Neural cell (in vitro differentiated cells): ENCODE measurements around the gene BMP2.

Experiments used
- EP300 ChIP-seq: fragments of 450-650 bp; conservative IDR thresholded peaks from 2 replicates; pipeline ENCODE4 v1.6.1; 2014; ENCODE audit warnings: antibody characterized with exemption, mild to moderate bottlenecking, moderate library complexity; ENCODE audit not compliant: poor library complexity, severe bottlenecking
- EZH2 ChIP-seq: fragments of 200-600, 300-800 bp; shearing (Covaris generic), sonication (generic); IDR thresholded peaks from 2 replicates; pipeline ENCODE4 v1.6.1; 2014; ENCODE audit warnings: antibody characterized with exemption, low read length, borderline replicate concordance, mild to moderate bottlenecking; ENCODE audit not compliant: insufficient read depth, poor library complexity, severe bottlenecking
- POLR2AphosphoS5 ChIP-seq: IDR thresholded peaks from 2 replicates; pipeline ENCODE4 v1.6.1; 2012
- RAD21 ChIP-seq: fragments of 450-650 bp; conservative IDR thresholded peaks from 2 replicates; pipeline ENCODE4 v1.6.1; 2014; ENCODE audit warnings: antibody characterized with exemption, mild to moderate bottlenecking, moderate library complexity
- TAF1 ChIP-seq: IDR thresholded peaks from 2 replicates; pipeline ENCODE4 v1.6.1; 2012; ENCODE audit warnings: low read depth
- TF ChIP-seq, protein P1 (sequence below): fragments of 450-650 bp; IDR thresholded peaks from 2 replicates; pipeline ENCODE4 v1.5.1; 2014; ENCODE audit warnings: antibody characterized with exemption, mild to moderate bottlenecking, moderate library complexity; ENCODE audit not compliant: poor library complexity, severe bottlenecking
- TF ChIP-seq, protein P2 (sequence below): IDR thresholded peaks from 2 replicates; pipeline ENCODE4 v1.6.1; 2012; ENCODE audit warnings: borderline replicate concordance

DNA sequence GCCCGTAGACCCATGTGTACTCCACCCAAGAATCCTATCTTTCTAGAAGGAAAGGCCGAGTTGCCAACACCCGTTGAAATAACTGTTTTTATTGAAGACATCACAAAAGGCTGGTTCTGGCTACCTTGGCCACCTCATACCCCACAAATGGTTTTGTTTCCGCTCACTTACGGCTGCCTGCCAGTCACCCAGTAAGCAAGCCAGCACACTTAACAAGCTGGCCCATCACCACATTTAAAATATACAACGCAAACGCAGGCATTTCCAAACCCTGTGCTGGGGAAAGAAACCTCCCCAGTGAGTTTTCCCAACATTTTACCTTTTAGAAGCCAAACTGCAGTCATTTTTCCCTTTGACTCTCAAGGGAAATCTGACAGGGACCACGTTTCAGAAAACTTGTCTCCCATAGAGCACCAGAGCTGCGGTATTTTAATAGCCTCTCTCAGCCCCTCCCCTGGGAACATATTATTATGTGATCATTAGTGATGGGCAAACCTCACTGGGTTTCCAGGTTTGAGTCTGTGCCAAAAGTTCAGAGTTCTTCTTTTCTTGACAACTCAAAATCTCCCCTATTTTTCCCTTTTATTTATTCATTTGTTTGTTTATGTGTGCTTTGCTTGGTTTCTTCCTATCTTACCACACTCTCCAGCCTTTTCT, 36.7 kb upstream of the BMP2 start:
- TF ChIP-seq, protein P1, sequence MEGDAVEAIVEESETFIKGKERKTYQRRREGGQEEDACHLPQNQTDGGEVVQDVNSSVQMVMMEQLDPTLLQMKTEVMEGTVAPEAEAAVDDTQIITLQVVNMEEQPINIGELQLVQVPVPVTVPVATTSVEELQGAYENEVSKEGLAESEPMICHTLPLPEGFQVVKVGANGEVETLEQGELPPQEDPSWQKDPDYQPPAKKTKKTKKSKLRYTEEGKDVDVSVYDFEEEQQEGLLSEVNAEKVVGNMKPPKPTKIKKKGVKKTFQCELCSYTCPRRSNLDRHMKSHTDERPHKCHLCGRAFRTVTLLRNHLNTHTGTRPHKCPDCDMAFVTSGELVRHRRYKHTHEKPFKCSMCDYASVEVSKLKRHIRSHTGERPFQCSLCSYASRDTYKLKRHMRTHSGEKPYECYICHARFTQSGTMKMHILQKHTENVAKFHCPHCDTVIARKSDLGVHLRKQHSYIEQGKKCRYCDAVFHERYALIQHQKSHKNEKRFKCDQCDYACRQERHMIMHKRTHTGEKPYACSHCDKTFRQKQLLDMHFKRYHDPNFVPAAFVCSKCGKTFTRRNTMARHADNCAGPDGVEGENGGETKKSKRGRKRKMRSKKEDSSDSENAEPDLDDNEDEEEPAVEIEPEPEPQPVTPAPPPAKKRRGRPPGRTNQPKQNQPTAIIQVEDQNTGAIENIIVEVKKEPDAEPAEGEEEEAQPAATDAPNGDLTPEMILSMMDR, result no peak
- no peak for TF ChIP-seq TAF1
- no peak for TF ChIP-seq EZH2
- TF ChIP-seq EP300, result no peak
- TF ChIP-seq, protein P2, sequence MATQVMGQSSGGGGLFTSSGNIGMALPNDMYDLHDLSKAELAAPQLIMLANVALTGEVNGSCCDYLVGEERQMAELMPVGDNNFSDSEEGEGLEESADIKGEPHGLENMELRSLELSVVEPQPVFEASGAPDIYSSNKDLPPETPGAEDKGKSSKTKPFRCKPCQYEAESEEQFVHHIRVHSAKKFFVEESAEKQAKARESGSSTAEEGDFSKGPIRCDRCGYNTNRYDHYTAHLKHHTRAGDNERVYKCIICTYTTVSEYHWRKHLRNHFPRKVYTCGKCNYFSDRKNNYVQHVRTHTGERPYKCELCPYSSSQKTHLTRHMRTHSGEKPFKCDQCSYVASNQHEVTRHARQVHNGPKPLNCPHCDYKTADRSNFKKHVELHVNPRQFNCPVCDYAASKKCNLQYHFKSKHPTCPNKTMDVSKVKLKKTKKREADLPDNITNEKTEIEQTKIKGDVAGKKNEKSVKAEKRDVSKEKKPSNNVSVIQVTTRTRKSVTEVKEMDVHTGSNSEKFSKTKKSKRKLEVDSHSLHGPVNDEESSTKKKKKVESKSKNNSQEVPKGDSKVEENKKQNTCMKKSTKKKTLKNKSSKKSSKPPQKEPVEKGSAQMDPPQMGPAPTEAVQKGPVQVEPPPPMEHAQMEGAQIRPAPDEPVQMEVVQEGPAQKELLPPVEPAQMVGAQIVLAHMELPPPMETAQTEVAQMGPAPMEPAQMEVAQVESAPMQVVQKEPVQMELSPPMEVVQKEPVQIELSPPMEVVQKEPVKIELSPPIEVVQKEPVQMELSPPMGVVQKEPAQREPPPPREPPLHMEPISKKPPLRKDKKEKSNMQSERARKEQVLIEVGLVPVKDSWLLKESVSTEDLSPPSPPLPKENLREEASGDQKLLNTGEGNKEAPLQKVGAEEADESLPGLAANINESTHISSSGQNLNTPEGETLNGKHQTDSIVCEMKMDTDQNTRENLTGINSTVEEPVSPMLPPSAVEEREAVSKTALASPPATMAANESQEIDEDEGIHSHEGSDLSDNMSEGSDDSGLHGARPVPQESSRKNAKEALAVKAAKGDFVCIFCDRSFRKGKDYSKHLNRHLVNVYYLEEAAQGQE, result no peak
- no peak for TF ChIP-seq POLR2AphosphoS5
- no peak for TF ChIP-seq RAD21
